HEK293 (cell line): ENCODE measurements around the gene PRKG1.

Source experiments
- CTCF ChIA-PET: fragments of 350-600 bp; formaldehyde crosslinking; extraction: SDS; loops from one replicate; lab custom pipeline; 2021; ENCODE audit warnings: antibody characterized with exemption; lab: Yijun Ruan, JAX
- POLR2A ChIA-PET: fragments of 300-600 bp; formaldehyde crosslinking; extraction: SDS; loops from one replicate; lab custom pipeline; 2020; ENCODE audit warnings: antibody characterized with exemption, inconsistent platforms; lab: Yijun Ruan, JAX
- H3K27ac ChIP-seq: fragments of 200-500 bp; sonication (Bioruptor generic); 2 replicates; pipeline ENCODE4 v1.5.1; 2014; ENCODE audit warnings: low read depth, low read length, control low read depth, inconsistent platforms; ENCODE audit errors: extremely low read depth
- H3K36me3 ChIP-seq, 2 experiments: fragments of 200-500 bp in 1 of 2; sonication (Bioruptor generic) in 1 of 2; 1 replicate in 1 of 2; 2 replicates in 1 of 2; pipeline ENCODE4 v1.5.1; 2014 to 2017; ENCODE audit warnings: inconsistent platforms in 2 of 2, low read length in 2 of 2; ENCODE audit not compliant: control insufficient read depth in 2 of 2, insufficient read depth in 1 of 2
- H3K4me1 ChIP-seq: fragments of 200-500 bp; sonication (Bioruptor generic); 2 replicates; pipeline ENCODE4 v1.5.1; 2014; ENCODE audit warnings: mild to moderate bottlenecking, low read length, inconsistent platforms; ENCODE audit not compliant: control insufficient read depth, insufficient read depth
- H3K4me3 ChIP-seq: 2 replicates; pipeline ENCODE4 v1.5.1; 2011; ENCODE audit warnings: low read depth, mild to moderate bottlenecking, control low read depth, low read length, moderate library complexity
- H3K9me3 ChIP-seq: fragments of 200-500 bp; sonication (Bioruptor generic); 2 replicates; pipeline ENCODE4 v1.5.1; 2014; ENCODE audit warnings: low read depth, low read length, inconsistent platforms; ENCODE audit not compliant: control insufficient read depth, insufficient read depth
- ATF2 ChIP-seq: fragments of 450-650 bp; formaldehyde crosslinking; IDR thresholded peaks from 2 replicates; pipeline ENCODE4 v1.5.1; 2016; ENCODE audit warnings: missing biosample characterization, missing genetic modification characterization, low read depth
- GLIS1 ChIP-seq: fragments of 450-650 bp; formaldehyde crosslinking; IDR thresholded peaks from 2 replicates; pipeline ENCODE4 v1.5.1; 2016; ENCODE audit warnings: missing biosample characterization, missing genetic modification characterization
- HOXA7 ChIP-seq: sonication (generic); formaldehyde crosslinking; IDR thresholded peaks from 2 replicates; pipeline ENCODE4 v1.8.1; 2022; ENCODE audit warnings: missing genetic modification reagents, borderline replicate concordance
- OSR2 ChIP-seq: fragments of 450-650 bp; formaldehyde crosslinking; IDR thresholded peaks from 2 replicates; pipeline ENCODE4 v1.5.1; 2016; ENCODE audit warnings: missing biosample characterization, missing genetic modification characterization
- PRDM6 ChIP-seq: fragments of 450-650 bp; formaldehyde crosslinking; IDR thresholded peaks from 2 replicates; pipeline ENCODE4 v1.5.1; 2017; ENCODE audit warnings: missing biosample characterization, missing genetic modification characterization
- SALL2 ChIP-seq: fragments of 450-650 bp; formaldehyde crosslinking; IDR thresholded peaks from 2 replicates; pipeline ENCODE4 v1.5.0; 2017; ENCODE audit warnings: missing biosample characterization, mild to moderate bottlenecking, missing genetic modification characterization, borderline replicate concordance
- SCRT1 ChIP-seq: fragments of 450-650 bp; formaldehyde crosslinking; IDR thresholded peaks from 2 replicates; pipeline ENCODE4 v1.5.1; 2016; ENCODE audit warnings: missing biosample characterization, missing genetic modification characterization, borderline replicate concordance
- ZBTB7A ChIP-seq: fragments of 450-650 bp; formaldehyde crosslinking; IDR thresholded peaks from 2 replicates; pipeline ENCODE4 v1.5.1; 2016; ENCODE audit warnings: low read depth, missing biosample characterization, missing genetic modification characterization
- ZFHX2 ChIP-seq: fragments of 450-650 bp; formaldehyde crosslinking; conservative IDR thresholded peaks from 2 replicates; pipeline ENCODE4 v1.5.1; 2016; ENCODE audit warnings: missing biosample characterization, missing genetic modification characterization
- ZNF114 ChIP-seq: fragments of 450-650 bp; formaldehyde crosslinking; IDR thresholded peaks from 2 replicates; pipeline ENCODE4 v1.5.0; 2017; ENCODE audit warnings: missing biosample characterization, missing genetic modification characterization
- ZNF174 ChIP-seq: fragments of 450-650 bp; formaldehyde crosslinking; IDR thresholded peaks from 2 replicates; pipeline ENCODE4 v1.5.0; 2017; ENCODE audit warnings: missing biosample characterization, mild to moderate bottlenecking, missing genetic modification characterization
- ZNF274 ChIP-seq, 2 experiments: fragments of 200-500 bp in 1 of 2; fragments of 450-650 bp in 1 of 2; sonication (Bioruptor generic) in 1 of 2; formaldehyde crosslinking in 1 of 2; IDR thresholded peaks; 2 replicates each; pipeline versions ENCODE4 v1.5.1 to v1.6.1; 2014 to 2016; ENCODE audit warnings: borderline replicate concordance in 1 of 2, inconsistent platforms in 1 of 2, low read length in 1 of 2, missing biosample characterization in 1 of 2, missing genetic modification characterization in 1 of 2
- ZNF311 ChIP-seq: fragments of 450-650 bp; formaldehyde crosslinking; IDR thresholded peaks from 2 replicates; pipeline ENCODE4 v1.5.1; 2017; ENCODE audit warnings: missing biosample characterization, missing genetic modification characterization, borderline replicate concordance
- ZNF354C ChIP-seq: fragments of 450-650 bp; formaldehyde crosslinking; IDR thresholded peaks from 2 replicates; pipeline ENCODE4 v1.5.1; 2016; ENCODE audit warnings: missing biosample characterization, missing genetic modification characterization, low read depth, borderline replicate concordance
- ZNF501 ChIP-seq: fragments of 450-650 bp; formaldehyde crosslinking; IDR thresholded peaks from 2 replicates; pipeline ENCODE4 v1.5.1; 2016; ENCODE audit warnings: missing biosample characterization, missing genetic modification characterization
- ZNF513 ChIP-seq: fragments of 450-650 bp; IDR thresholded peaks from 2 replicates; pipeline ENCODE4 v1.5.1; 2018; ENCODE audit warnings: missing biosample characterization, missing genetic modification characterization
- ZNF521 ChIP-seq: fragments of 450-650 bp; formaldehyde crosslinking; IDR thresholded peaks from 2 replicates; pipeline ENCODE4 v1.5.1; 2017; ENCODE audit warnings: missing biosample characterization, mild to moderate bottlenecking, missing genetic modification characterization
- ZNF558 ChIP-seq: fragments of 450-650 bp; formaldehyde crosslinking; IDR thresholded peaks from 2 replicates; pipeline ENCODE4 v1.5.1; 2016; ENCODE audit warnings: missing biosample characterization, missing genetic modification characterization
- ZNF585B ChIP-seq: fragments of 450-650 bp; formaldehyde crosslinking; IDR thresholded peaks from 2 replicates; pipeline ENCODE4 v1.5.1; 2016; ENCODE audit warnings: missing biosample characterization, missing genetic modification characterization
- ZNF621 ChIP-seq: fragments of 450-650 bp; formaldehyde crosslinking; IDR thresholded peaks from 2 replicates; pipeline ENCODE4 v1.5.1; 2017; ENCODE audit warnings: missing biosample characterization, missing genetic modification characterization
- ZSCAN4 ChIP-seq: fragments of 450-650 bp; formaldehyde crosslinking; IDR thresholded peaks from 2 replicates; pipeline ENCODE4 v1.5.1; 2017; ENCODE audit warnings: missing biosample characterization, missing genetic modification characterization
- ZXDB ChIP-seq: fragments of 450-650 bp; formaldehyde crosslinking; IDR thresholded peaks from 2 replicates; pipeline ENCODE4 v1.5.1; 2016; ENCODE audit warnings: missing biosample characterization, missing genetic modification characterization

The PRKG1 gene

GRCh38 chr10:52265131-52265926, 1191.0 kb downstream of the PRKG1 start:
- Histone ChIP-seq H3K4me1 (no peaks in the 10 kb centered on the region), H3K27ac (no peak overlapping the region), H3K4me3 (no peak overlapping the region), H3K9me3 (no peaks in the 10 kb centered on the region), H3K36me3 (no peaks in the 10 kb centered on the region)
- CTCF ChIA-PET = no interaction called here
- POLR2A ChIA-PET = no interaction called here
- no peak for TF ChIP-seq ZNF174 (tag by site-specific recombination)
- no peak for TF ChIP-seq ZNF501
- TF ChIP-seq ATF2 = peak; percentile 59; the same call in 1 of the 2 replicates
- TF ChIP-seq ZNF585B (tag by site-specific recombination) = no peak

- Histone ChIP-seq H3K27ac (no peak overlapping the region), H3K4me1 (no peaks in the 10 kb centered on the region)
- no peak for TF ChIP-seq ZNF621 (tag by site-specific recombination)
- no peak for TF ChIP-seq PRDM6
- no peak for TF ChIP-seq SALL2 (tag by site-specific recombination)
- TF ChIP-seq ZSCAN4 = no peak
- TF ChIP-seq ZNF513 (tag by site-specific recombination) = peak; percentile 68
- TF ChIP-seq, all 188 proteins: peak for 1
- POLR2A ChIA-PET = no interaction called here
- H3K36me3 ChIP-seq = no peaks in the 10 kb centered on the region
- CTCF ChIA-PET = no interaction called here
- H3K9me3 ChIP-seq = no peaks in the 10 kb centered on the region
- no peak overlapping the region for H3K4me3 ChIP-seq
Observed at GRCh38 chr10:52266858-52267257, 1192.6 kb downstream of the PRKG1 start.

GRCh38 chr10:52268790-52269189, 1194.5 kb downstream of the PRKG1 start:
- ChIA-PET CTCF (interaction anchor here (0.7 kb wide), 2 partner anchors 19 to 299 kb away, joined by 4 to 7 read pairs; no protein-coding TSS in a partner anchor), POLR2A (no interaction called here)
- H3K27ac ChIP-seq = no peak overlapping the region
- no peaks in the 10 kb centered on the region for H3K9me3 ChIP-seq
- no peaks in the 10 kb centered on the region for H3K4me1 ChIP-seq
- no peaks in the 10 kb centered on the region for H3K36me3 ChIP-seq
- TF ChIP-seq ZNF114 (tag by site-specific recombination) (no peak), HOXA7 (CRISPR knock-in tag) (no peak), SCRT1 (tag by site-specific recombination) (no peak), GLIS1 (tag by site-specific recombination) (no peak), ZNF521 (tag by site-specific recombination) (no peak), ZBTB7A (tag by site-specific recombination) (no peak), ZNF311 (tag by site-specific recombination) (no peak), ZXDB (no peak), ZNF558 (no peak), OSR2 (tag by site-specific recombination) (no peak), ZNF274 (IDR thresholded peaks at IDR 0.05; ENCODE audit: low read length) (no peak), ZNF274 (tag by site-specific recombination; IDR thresholded peaks at IDR 0.05; ENCODE audit: borderline replicate concordance) (no peak), ZNF354C (tag by site-specific recombination) (no peak), ZFHX2 (tag by site-specific recombination) (no peak)
- TF ChIP-seq, all 188 proteins: peak for 0
- H3K4me3 ChIP-seq = no peak overlapping the region
